Measurements from ENCODE around the gene ARHGAP5.

The ARHGAP5 gene

DNA sequence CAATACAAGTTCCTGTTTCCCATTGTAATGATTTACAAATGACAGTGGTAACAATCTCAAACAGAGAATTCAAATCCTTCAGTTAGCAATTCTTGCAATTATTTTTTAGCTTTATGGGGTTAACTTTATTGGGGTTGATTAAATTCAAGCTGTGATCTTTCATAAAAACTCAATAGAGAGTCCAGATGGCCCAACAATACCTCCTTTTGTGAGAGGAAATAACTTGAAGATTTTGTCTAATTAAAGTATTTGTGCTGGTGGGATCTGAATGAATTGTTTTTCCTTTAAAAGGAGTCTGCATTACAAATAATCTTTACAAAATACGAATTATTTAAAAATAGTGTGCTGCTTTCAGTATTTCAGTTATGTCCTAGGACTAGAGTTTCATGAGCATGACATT, 4.4 kb upstream of the ARHGAP5 start:
- H3K9ac ChIP-seq (ENCODE audit: low read length): no peak overlapping the region
- 0 out of 2 replicates have a peak, but pooled peaks cover 3% of the 10 kb centered on the region for H3F3A ChIP-seq (ENCODE audit: insufficient read depth, low read length)
- H4K20me1 ChIP-seq (ENCODE audit: insufficient read depth, low read length): no peaks in the 10 kb centered on the region
- no peak overlapping the region for H2AFZ ChIP-seq (ENCODE audit: low read length)
- no peaks in the 10 kb centered on the region for H3K9me3 ChIP-seq (ENCODE audit: low read length)
- no peak overlapping the region for H3K4me2 ChIP-seq (ENCODE audit: low read length)
- no peak overlapping the region for H3K4me3 ChIP-seq (ENCODE audit: low read depth, low read length, poor library complexity, severe bottlenecking)
- H3K9me2 ChIP-seq (ENCODE audit: low read depth, low read length): no peaks in the 10 kb centered on the region
- H3K36me3 ChIP-seq (ENCODE audit: insufficient read depth, low read length): no peaks in the 10 kb centered on the region
- TF ChIP-seq, protein P1, sequence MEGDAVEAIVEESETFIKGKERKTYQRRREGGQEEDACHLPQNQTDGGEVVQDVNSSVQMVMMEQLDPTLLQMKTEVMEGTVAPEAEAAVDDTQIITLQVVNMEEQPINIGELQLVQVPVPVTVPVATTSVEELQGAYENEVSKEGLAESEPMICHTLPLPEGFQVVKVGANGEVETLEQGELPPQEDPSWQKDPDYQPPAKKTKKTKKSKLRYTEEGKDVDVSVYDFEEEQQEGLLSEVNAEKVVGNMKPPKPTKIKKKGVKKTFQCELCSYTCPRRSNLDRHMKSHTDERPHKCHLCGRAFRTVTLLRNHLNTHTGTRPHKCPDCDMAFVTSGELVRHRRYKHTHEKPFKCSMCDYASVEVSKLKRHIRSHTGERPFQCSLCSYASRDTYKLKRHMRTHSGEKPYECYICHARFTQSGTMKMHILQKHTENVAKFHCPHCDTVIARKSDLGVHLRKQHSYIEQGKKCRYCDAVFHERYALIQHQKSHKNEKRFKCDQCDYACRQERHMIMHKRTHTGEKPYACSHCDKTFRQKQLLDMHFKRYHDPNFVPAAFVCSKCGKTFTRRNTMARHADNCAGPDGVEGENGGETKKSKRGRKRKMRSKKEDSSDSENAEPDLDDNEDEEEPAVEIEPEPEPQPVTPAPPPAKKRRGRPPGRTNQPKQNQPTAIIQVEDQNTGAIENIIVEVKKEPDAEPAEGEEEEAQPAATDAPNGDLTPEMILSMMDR (IDR thresholded peaks at IDR 0.05; ENCODE audit: low read length): no peak
- TF ChIP-seq EZH2 (IDR thresholded peaks at IDR 0.05; ENCODE audit: borderline replicate concordance, low read length): no peak
- H3K27me3 ChIP-seq (ENCODE audit: insufficient read depth, low read length): no peaks in the 10 kb centered on the region
- no peak overlapping the region for H3K27ac ChIP-seq (ENCODE audit: low read depth, low read length, poor library complexity, severe bottlenecking)
- H3K4me1 ChIP-seq (ENCODE audit: insufficient read depth, low read length, severe bottlenecking): peaks cover 9% of the 10 kb centered on the region
- H3K79me2 ChIP-seq (ENCODE audit: insufficient read depth, low read length): no peaks in the 10 kb centered on the region

DNA sequence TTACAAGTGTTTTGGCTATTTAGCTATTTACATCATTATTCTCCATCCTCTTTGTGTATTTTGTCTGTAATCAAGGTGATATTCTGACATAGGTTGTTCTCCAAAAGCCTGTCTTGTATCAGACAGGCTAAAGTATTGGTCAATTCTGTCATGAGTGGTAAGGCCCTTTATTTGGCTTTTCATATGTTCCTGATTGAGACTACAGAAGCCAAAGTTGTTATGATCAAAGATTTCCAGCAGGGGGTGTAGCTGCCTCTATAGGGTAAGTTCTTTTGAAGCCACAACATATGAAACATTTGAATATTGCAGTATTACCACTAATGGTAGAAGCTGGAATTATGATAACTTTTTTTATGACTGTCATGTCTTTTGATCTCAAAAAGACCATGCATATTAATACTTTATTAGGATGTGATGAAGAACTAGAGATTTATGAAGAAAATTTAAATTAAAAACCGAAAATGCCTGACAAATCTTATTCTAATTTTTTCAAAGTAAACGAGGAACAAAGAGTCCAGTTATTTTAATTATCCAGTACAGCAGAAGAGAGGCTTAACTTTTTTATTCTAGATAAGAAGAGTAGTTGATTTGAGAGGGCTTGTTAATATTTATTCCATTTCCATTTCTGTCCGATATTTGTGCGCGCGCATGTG, 3.4 kb upstream of the ARHGAP5 start:
- H3K4me3 ChIP-seq (ENCODE audit: low read depth, low read length, poor library complexity, severe bottlenecking): no peak overlapping the region
- H3K79me2 ChIP-seq (ENCODE audit: insufficient read depth, low read length): no peaks in the 10 kb centered on the region
- H3K27me3 ChIP-seq (ENCODE audit: insufficient read depth, low read length): no peaks in the 10 kb centered on the region
- H3K4me2 ChIP-seq (ENCODE audit: low read length): no peak overlapping the region
- H3K36me3 ChIP-seq (ENCODE audit: insufficient read depth, low read length): no peaks in the 10 kb centered on the region
- H3K27ac ChIP-seq (ENCODE audit: low read depth, low read length, poor library complexity, severe bottlenecking): no peak overlapping the region
- TF ChIP-seq, protein P1 (IDR thresholded peaks at IDR 0.05; ENCODE audit: low read length): peak; percentile 69
- TF ChIP-seq EZH2 (IDR thresholded peaks at IDR 0.05; ENCODE audit: borderline replicate concordance, low read length): no peak
- no peak overlapping the region for H3K9ac ChIP-seq (ENCODE audit: low read length)
- peaks cover 18% of the 10 kb centered on the region for H3K4me1 ChIP-seq (ENCODE audit: insufficient read depth, low read length, severe bottlenecking)
- 0 out of 2 replicates have a peak, but pooled peaks cover 3% of the 10 kb centered on the region for H3F3A ChIP-seq (ENCODE audit: insufficient read depth, low read length)
- H2AFZ ChIP-seq (ENCODE audit: low read length): no peak overlapping the region
- no peaks in the 10 kb centered on the region for H3K9me2 ChIP-seq (ENCODE audit: low read depth, low read length)
- no peaks in the 10 kb centered on the region for H3K9me3 ChIP-seq (ENCODE audit: low read length)
- H4K20me1 ChIP-seq (ENCODE audit: insufficient read depth, low read length): no peaks in the 10 kb centered on the region

DNA sequence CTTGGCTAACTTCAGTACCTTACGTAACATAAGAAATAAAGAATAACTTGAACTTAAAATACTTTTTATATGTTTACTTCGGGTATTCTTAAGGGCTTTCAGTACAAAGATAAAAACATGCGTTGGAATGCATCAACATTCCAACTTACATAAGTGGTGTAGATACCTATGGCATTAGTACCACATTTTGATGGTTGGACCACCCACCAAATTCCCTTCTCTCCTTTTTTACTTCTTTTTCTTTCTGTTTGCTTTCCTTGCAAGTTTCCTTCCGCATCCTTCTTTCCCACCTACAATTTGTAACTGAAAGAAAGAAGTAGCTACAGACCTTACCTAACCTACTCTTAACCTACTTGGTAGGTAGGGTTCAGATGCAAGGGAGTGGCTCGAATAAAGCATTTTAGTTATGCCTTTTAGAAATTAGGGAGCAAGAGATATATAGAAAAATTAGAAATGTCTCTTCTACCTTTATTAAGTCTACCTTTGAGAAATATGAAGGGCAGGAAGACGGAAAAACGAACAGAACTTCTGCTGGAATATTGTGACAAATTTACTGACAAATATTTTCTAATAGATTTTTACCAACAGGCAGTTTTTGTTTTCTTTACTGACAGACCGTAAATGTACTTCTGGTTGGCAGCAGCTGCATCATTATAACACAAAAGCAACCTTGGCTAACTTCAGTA, 2.1 kb upstream of the ARHGAP5 start:
- TF ChIP-seq, protein P1 (IDR thresholded peaks at IDR 0.05; ENCODE audit: low read length): no peak
- no peak for TF ChIP-seq EZH2 (IDR thresholded peaks at IDR 0.05; ENCODE audit: borderline replicate concordance, low read length)
- no peaks in the 10 kb centered on the region for H3K9me3 ChIP-seq (ENCODE audit: low read length)
- H3K27ac ChIP-seq (ENCODE audit: low read depth, low read length, poor library complexity, severe bottlenecking): no peak overlapping the region
- H3K27me3 ChIP-seq (ENCODE audit: insufficient read depth, low read length): no peaks in the 10 kb centered on the region
- no peaks in the 10 kb centered on the region for H3K9me2 ChIP-seq (ENCODE audit: low read depth, low read length)
- no peaks in the 10 kb centered on the region for H3K79me2 ChIP-seq (ENCODE audit: insufficient read depth, low read length)
- H3F3A ChIP-seq (ENCODE audit: insufficient read depth, low read length): 0 out of 2 replicates have a peak, but pooled peaks cover 3% of the 10 kb centered on the region
- no peaks in the 10 kb centered on the region for H3K36me3 ChIP-seq (ENCODE audit: insufficient read depth, low read length)
- H3K4me2 ChIP-seq (ENCODE audit: low read length): no peak overlapping the region
- H2AFZ ChIP-seq (ENCODE audit: low read length): no peak overlapping the region
- H4K20me1 ChIP-seq (ENCODE audit: insufficient read depth, low read length): no peaks in the 10 kb centered on the region
- peaks cover 18% of the 10 kb centered on the region for H3K4me1 ChIP-seq (ENCODE audit: insufficient read depth, low read length, severe bottlenecking)
- H3K4me3 ChIP-seq (ENCODE audit: low read depth, low read length, poor library complexity, severe bottlenecking): no peak overlapping the region
- H3K9ac ChIP-seq (ENCODE audit: low read length): no peak overlapping the region

All from OCI-LY1 (cell line).